ENCODE data around the gene TRMT11. TPM values are rescaled to one million over a fixed set of nuclear protein-coding genes. Genes with fewer than 3 reads are reported as not detected.

Gene TRMT11
- total RNA-seq, 3 donors from 2014 or later, result 20.7 to 22.7 (median 21.5) TPM

DNA sequence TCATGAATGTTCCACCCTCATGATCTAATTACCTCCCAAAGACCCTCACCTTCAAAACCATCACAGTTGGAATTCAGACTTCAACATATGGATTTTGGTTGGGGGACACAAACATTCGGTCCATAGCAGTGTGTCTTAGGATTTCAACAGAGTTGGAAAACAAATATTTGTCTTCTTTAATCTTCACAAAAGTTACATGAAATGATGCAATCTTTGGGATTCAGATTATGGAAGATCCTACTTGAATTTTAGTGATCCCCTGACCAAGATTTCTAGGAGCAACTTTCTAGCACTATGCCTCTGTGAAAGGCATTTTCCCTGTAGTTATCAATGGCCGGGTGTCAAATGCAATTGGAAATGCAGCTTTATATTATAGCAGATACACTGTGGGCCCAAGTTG, 86.5 kb downstream of the TRMT11 start:
- Histone ChIP-seq H3K4me3 (no peak overlapping the region), H3K36me3 (ENCODE audit: low read depth) (no peaks in the 10 kb centered on the region), H3K4me1 (ENCODE audit: low read depth) (no peaks in the 10 kb centered on the region), H3K9me3 (no peaks in the 10 kb centered on the region)
- intact Hi-C loops (cut with DNase I, micrococcal nuclease), result no loop called here
- DNase-seq, result no peak
- no peak for ATAC-seq
- TF ChIP-seq, protein P1, sequence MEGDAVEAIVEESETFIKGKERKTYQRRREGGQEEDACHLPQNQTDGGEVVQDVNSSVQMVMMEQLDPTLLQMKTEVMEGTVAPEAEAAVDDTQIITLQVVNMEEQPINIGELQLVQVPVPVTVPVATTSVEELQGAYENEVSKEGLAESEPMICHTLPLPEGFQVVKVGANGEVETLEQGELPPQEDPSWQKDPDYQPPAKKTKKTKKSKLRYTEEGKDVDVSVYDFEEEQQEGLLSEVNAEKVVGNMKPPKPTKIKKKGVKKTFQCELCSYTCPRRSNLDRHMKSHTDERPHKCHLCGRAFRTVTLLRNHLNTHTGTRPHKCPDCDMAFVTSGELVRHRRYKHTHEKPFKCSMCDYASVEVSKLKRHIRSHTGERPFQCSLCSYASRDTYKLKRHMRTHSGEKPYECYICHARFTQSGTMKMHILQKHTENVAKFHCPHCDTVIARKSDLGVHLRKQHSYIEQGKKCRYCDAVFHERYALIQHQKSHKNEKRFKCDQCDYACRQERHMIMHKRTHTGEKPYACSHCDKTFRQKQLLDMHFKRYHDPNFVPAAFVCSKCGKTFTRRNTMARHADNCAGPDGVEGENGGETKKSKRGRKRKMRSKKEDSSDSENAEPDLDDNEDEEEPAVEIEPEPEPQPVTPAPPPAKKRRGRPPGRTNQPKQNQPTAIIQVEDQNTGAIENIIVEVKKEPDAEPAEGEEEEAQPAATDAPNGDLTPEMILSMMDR (IDR thresholded peaks at IDR 0.05), result no peak

DNA sequence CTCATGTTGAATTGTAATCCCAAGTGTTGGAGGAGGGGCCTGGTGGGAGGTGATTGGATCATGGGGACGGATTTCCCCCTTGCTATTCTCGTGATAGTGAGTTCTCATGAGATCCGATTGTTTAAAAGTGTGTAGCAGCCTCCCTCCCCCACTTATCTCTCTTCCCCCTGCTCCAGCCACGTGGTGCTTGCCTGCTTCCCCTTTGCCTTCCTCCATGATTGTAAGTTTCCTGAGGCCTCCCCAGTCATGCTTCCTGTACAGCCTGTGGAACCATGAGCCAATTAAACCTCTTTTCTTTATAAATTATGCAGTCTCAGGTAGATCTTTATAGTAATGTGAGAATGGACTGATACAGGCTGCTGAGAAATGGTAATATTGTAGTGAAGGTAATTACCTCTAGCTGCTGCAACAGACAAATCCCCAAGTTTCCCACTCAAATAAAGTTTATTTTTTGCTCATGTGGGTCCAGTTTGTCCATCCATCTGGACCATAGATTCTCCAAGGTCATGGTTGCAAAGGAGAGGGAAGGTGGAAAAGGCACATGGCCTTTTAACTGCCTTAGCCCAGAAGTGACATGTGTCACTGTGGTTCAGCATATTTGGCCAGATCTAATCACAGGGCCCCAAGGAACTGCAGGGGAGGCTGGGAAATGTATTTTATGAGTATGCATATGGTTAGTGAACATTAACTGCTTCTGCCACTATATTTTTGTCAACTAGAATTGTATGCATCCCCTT, 89.2 kb downstream of the TRMT11 start:
- DNase-seq, result no peak
- ATAC-seq, result no peak
- no peaks in the 10 kb centered on the region for H3K9me3 ChIP-seq
- no peaks in the 10 kb centered on the region for H3K36me3 ChIP-seq (ENCODE audit: low read depth)
- no peak overlapping the region for H3K4me3 ChIP-seq
- intact Hi-C loops (cut with DNase I, micrococcal nuclease), result no loop called here
- H3K4me1 ChIP-seq (ENCODE audit: low read depth), result no peaks in the 10 kb centered on the region
- TF ChIP-seq, protein P1 (IDR thresholded peaks at IDR 0.05), result no peak

DNA sequence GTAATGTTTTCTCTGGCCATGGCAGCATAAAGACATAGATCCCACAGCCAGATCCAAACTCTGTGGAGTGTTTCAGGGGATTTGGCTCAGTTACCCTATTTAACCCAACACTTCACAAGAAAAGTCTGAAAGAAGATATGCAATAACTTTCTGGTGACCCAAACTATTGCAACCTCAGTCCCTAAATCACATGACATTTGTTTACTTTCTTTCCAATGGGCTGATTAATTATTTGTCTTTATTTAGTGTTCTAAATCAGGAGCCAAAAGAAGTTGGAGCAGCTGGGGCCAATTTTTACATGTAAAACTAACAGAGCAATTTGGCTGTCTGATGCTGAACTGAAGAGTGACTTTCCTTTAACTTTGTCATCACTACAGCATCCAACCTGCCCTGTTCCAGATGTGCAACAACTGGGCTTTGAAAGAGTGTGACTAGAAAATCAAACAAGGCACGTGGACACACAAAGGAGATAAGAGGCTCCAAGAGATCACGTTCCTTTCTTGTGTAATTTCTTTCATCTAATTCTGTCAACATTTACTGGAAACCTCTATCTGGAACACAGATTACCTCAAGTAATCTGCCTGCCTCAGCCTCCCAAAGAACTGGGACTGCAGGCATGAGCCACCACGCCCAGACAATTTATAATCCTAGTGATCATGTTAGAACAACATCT, 90.8 kb downstream of the TRMT11 start:
- TF ChIP-seq, protein P1 (IDR thresholded peaks at IDR 0.05), result no peak
- no peak overlapping the region for H3K4me3 ChIP-seq
- intact Hi-C loops (cut with DNase I, micrococcal nuclease), result no loop called here
- peak; percentile 14 for ATAC-seq
- H3K4me1 ChIP-seq (ENCODE audit: low read depth), result no peaks in the 10 kb centered on the region
- no peak for DNase-seq
- H3K36me3 ChIP-seq (ENCODE audit: low read depth), result no peaks in the 10 kb centered on the region
- H3K9me3 ChIP-seq, result no peaks in the 10 kb centered on the region

GRCh38 chr6:126077810-126078776, 91.8 kb downstream of the TRMT11 start:
- TF ChIP-seq, protein P1 (IDR thresholded peaks at IDR 0.05), result no peak
- peak; percentile 36 for ATAC-seq
- DNase-seq, result peak in 1 of 3 donors; percentile 48

GRCh38 chr6:126083875-126084274, 97.5 kb downstream of the TRMT11 start:
- ATAC-seq, result peak; percentile 80
- H3K4me1 ChIP-seq (ENCODE audit: low read depth), result no peaks in the 10 kb centered on the region
- intact Hi-C loops (cut with DNase I, micrococcal nuclease), result no loop called here
- no peak for DNase-seq
- H3K4me3 ChIP-seq, result no peak overlapping the region
- H3K36me3 ChIP-seq (ENCODE audit: low read depth), result no peaks in the 10 kb centered on the region
- TF ChIP-seq, protein P1 (IDR thresholded peaks at IDR 0.05), result no peak
- no peaks in the 10 kb centered on the region for H3K9me3 ChIP-seq

More at GRCh38 chr6:126077810-126078776, 91.8 kb downstream of the TRMT11 start:
- Histone ChIP-seq H3K9me3 (no peaks in the 10 kb centered on the region), H3K4me1 (ENCODE audit: low read depth) (no peaks in the 10 kb centered on the region), H3K4me3 (no peak overlapping the region), H3K36me3 (ENCODE audit: low read depth) (no peaks in the 10 kb centered on the region)
- intact Hi-C loops (cut with DNase I, micrococcal nuclease), result no loop called here
